ENCODE results near the gene TCP11L2.
A peak's percentile ranks its signal among the peaks of the same experiment; 100 is the strongest.
"Not testable (repeated sequence)": the region's sequence is repeated elsewhere in the genome, so short reads cannot be mapped to it uniquely, and the experiment has no call there.

Gene TCP11L2

DNA sequence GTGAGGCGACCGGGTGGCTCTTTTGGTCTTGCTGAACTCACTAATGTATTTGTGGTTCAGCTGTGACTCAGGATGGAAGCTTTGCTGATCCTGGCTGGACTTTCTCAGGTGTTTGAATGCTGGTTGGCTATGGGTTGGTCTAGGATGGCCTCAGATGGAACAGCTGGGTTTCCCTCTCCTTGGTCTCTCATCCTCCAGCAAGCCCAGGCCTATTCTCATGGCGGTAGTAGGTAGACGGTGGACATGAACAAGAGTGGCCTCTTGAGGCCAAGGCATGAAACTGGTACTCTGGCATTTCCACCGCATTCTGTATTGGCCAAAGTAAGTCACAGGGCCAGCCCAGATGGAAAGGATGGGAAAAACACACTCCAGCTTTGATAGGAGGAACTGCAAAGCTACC, 43.2 kb downstream of the TCP11L2 start:
- peak; percentile 27 to 42 for DNase-seq

DNA sequence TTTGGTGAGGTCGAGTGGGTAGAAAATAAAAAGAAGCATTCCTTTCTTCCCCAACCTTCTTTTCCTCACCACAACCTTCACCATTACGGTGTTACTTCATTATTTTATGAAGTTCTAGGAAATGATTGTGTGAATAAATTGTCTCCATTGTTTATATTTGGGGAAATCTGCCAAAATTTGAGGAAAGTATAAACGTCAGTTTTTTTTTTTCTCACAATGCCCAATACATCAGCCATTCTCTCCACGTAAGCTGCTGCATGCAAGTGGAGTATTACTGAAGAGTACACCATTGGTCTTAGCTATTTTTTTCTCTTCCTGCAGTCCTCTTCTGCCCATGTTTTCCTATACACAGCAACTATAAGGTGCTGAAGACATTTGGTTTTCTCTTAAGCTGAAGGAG, 45.9 kb downstream of the TCP11L2 start:
- DNase-seq = no peak

DNA sequence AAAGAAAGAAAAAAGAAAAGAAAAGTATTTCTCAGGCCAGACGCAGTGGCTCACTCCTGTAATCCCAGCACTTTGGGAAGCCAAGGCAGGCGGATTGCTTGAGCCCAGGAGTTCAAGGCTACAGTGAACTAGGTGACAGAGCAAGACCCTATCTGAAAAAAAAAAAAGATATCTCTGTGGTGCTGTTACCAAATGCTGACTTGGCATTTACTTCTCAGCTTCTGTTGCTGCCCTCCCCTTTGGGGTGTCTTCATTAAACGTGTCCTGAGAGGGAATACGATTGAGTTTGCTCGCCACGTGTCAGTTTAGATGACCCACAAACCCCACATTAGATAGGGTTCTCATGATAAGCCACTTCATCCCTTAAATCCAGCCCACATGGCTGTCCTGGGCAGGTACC, 50.6 kb downstream of the TCP11L2 start:
- DNase-seq = no peak

DNA sequence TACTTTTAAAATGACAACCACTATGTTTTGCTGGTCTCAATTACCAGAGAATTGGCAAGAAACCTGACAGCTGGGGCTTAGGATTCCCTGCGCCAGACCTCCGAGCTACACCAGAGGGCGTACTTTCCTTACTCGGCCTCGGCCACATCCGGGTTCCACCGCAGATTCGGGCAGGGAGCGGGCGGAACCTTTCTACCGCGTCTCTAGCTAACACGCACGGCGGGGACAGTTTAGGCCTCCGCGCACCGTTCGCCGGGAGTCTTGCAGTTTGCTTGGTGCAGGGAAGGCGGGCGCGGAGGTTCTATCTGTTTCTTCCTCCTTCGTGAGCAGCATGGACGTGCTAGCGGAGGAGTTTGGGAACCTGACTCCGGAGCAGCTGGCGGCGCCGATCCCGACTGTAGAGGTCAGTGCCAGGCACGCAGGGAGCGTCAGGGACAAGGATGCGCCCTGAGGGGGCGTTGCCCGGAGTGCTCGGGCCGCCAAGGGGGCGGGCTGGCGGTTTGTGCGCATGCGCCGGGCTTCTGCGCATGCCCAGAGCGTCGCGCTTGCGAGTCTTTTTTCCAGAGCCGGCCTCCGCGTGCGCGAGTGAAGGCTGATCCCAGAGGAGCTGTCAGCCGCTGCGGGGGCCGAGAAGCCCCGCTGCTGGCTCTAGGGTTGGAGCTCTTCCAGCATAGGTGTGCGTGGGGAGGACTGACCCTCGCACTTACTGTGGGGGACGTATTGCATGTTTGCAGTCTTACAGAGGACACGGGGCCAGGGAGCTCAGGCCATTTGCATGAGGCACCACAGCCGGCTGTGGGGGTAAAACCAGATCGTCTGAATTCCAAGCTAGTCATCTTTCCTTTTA, 55.2 kb downstream of the TCP11L2 start, which contains the start of gene POLR3B:
Gene POLR3B, plus strand, starts transcription at position 200 of the 847 bp plus-strand sequence. Its CDS starts 132 bp downstream, at position 332.
- peak; percentile 95 for DNase-seq

DNA sequence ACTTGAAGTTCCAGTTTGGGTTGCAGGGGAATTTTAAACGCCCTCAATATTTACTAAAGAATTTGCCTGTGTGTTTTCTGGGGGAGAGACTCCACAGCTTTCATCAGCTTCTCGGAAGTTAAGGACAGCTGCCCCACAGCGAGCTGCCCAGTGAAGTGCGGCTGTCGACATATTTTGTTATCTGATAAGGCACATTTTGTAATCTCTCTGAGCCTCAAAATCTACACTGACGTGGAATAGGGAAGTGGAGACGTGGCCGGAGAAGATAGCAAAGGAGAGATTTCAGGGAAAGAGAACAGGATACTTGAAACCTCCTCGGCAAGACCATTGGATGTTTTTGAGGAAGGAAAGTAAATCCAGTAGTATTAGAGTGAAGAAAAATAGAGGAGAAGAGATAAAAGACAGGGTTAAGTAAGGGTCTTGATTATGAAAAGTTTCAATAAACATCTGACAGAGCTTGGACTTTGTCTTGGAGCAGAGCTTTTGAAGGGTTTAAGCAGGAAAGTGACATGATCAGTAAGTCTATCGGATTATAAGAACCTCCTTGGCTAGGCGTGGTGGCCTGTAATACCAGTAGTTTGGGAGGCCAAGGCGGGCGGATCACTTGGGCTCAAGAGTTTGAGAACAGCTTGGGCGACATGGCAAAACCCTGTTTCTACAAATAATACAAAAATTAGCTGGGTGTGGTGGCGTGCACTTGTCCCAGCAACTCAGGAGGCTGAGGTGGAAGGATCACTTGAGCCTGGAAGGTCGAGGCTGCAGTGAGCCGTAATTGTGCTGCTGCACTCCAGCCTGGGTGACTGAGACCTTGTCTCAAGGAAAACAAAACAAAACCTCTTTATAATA, 56.1 kb downstream of the TCP11L2 start:
- peak in 1 of 2 experiments; percentile 40 for DNase-seq

DNA sequence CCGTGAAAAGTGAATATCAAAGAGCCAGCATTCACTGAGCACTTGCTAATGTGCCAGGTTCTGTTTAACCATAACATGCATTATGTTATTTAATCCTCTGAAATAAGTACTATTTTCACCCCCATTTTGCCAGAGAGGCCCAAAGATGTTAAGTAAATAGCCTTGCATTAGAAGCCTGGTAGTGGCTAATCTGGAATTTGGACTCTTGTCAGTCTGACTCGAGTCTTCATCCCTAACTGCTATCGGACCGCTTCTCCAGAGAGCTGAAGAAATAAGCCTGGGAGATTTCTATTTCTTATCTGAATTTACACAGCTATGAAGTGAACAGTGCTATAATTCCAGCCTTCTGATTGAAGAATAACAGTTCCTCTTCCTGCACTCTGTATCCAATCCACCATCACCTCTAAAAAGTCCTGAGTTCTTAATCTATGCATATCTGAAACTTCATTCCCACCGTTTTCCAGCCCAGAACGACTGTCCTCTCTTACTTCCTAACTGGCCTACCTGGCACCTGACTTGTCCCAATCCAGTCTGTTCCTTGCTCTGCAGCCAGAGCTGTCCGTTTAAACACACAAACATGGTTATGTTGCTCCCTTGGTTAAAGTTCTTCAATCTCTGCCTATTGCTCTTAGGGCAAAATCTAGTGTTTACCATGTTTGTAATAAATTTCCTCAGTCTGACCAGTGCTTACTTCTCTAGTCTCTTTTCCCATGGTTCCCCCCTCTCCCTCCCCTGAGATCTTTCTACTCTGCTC, 57.3 kb downstream of the TCP11L2 start:
- DNase-seq = no peak

DNA sequence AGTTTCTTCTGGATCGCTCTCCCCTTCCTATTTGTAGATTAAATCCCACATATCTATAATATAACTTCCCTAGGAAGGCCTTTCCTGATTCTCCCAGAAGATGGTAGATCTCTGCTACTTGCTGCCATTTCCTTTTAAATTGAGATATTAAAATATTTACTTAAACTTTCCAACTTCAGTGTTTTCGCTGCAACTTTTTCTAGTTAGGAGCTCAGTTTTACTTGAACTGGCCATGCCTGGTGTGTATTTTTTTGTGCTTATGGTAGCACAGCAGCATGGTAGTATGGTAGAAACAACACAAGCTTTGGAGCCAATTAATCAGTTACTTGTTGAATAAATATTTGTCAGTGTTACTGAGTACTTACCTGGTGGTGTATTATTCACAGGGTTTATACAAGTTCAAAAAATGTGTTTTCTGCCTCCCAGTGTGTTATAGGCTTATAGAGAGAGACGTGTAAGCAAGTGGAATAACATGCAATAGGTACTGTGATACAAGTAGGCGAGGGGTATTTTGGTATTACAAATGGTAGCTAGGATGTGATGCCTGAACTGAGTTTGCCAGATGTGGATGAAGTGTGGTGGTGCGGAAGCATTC, 58.0 kb downstream of the TCP11L2 start:
- DNase-seq = no peak

DNA sequence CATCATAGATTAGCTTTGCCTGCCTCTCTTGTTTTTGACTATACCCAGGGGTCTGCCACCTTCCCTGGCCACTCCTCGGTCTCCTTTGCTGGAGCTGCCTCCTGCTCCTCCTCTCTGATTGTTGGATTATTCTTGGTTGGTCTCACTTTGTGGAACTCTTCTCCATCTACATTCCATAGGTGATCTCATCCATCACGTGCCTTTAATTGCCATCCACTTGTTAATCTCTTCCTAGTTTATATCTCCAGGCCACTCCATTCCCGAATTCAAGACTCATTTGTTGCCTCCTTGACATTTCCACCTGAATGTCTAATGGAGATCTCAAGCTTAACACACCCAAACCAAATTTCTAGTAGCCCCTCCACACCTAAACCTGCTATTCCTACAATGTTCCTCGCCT, 60.4 kb downstream of the TCP11L2 start:
- no peak for DNase-seq

DNA sequence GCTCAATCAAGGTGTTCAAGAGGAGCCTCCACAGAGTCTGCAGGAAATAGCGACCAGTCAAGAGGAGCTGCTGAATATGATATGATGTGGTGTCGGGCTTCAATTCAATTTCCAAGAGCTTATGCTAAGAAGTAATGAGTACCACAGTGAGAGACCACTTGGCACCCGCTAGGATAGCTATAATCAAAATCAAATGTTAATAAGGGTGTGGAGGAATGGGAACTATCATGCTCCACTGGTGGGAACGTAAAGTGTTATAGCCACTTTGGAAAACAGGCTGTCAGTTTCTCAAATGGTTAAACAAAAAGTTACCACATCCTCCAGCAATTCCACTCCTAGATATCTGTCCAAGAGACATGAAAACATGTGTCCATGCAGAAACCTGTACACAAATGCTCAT, 61.7 kb downstream of the TCP11L2 start:
- DNase-seq = no peak

DNA sequence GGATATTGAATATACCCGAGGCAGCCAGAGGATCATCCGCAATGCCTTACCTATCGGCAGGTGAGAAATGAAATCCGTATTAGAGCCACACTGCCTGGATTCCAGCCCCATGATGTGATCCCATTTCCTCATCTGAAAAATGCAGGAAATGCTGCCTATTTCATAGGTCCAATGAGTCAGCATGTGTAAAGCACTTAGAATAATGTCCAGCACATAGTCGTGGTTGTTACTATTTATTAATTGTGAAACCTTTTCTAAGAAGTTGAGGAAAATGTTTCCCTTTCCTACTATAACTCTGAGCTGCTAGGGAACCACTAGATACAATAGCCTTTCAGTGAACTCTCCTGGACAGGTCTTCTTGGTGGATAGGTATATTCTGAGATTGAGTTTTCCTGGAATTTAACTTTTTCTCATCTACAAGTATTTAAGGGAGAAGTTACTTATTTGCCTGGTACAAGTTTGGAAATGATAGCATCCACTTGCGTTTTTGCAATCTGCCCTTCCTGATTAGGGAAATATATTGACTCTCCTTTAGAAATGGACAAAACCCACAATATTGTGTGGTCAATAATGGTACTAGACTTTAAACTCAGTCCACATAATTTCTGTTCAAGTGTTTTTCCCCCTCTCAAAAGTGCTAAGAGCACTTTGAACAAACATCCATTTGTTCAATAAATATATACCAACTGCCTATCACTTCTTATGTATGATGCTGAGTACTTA, 67.3 kb downstream of the TCP11L2 start:
- DNase-seq = no peak

DNA sequence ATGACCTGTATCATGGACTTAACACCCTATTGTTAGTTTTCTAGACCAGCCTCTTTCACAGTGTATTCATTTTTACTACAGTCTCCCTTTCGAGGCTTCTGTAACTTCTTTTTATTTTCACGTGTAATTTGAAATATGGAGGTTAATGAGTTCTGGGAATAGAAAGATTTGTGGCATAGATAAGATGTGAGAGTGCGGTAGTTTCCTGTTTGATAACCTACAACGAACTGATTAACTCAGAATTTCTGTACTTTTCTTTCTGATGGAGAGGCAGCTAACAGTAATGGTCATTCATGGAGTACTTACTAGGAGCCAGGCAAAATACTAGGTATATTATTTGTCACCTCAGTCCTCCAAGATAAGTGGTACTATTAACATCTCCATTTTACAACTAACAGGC, 76.3 kb downstream of the TCP11L2 start:
- DNase-seq = no peak

DNA sequence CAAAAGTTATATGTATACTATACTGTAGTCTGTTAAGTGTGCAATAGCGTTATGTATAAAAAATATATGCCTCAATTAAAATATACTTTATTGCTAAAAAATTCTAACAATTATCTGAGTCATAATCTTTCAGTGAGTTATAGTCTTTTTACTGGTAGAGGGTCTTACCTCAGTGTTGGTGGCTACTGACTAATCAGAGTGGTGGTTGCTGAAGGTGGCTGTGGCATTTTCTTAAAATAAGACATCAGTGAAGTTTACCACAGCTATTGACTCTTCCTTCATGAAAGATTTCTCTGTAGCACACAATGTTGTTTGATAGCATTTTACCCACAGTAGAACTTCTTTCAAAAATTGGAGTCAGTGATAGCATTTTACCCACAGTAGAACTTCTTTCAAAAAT, 78.4 kb downstream of the TCP11L2 start:
- no peak for DNase-seq

DNA sequence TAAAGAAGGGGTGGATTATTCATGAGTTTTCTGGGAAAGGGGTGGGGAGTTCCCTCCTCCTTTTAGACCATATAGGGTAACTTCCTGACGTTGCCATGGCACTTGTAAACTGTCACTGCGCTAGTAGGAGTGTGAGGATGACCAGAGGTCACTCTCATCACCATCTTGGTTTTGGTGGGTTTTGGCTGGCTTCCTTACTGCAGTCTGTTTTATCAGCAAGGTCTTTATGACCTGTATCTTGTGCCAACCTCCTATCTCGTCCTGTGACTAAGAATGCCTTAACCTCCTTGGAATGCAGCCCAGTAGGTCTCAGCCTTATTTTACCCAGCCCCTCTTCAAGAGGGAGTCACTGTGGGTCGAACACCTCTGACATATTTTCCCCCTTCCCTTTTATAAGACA, 79.3 kb downstream of the TCP11L2 start:
- DNase-seq = not testable (repeated sequence)

DNA sequence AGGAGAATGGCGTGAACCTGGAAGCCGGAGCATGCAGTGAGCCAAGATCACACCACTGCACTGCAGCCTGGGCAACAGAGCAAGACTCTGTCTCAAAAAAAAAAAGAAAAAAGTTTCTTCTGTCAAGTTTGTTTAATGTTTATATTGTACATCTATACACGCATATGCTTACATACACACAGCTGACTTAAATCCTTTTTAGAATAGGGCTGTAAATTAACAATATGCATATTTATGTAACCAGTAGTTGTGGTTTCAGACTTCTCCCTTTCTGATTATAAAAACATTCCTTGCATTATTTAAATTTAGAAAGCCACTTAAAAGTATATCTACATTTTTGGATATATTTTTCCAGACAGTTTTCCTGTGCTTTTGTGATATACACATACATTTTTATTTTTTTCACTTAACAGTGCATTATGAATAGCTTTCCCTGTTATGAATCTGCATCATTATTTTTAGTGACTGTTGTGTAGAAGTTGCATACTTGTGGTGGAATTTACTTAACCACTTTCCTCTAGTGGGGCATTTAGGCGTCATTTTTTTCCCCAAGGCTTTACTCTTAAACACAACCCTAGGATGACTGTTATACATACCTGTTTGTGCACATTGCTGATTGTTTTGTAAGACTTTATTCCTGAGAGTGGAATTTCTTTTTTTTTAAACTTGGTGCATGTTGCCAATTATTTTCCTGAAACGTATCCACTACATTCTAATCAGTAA, 84.4 kb downstream of the TCP11L2 start:
- no peak for DNase-seq

DNA sequence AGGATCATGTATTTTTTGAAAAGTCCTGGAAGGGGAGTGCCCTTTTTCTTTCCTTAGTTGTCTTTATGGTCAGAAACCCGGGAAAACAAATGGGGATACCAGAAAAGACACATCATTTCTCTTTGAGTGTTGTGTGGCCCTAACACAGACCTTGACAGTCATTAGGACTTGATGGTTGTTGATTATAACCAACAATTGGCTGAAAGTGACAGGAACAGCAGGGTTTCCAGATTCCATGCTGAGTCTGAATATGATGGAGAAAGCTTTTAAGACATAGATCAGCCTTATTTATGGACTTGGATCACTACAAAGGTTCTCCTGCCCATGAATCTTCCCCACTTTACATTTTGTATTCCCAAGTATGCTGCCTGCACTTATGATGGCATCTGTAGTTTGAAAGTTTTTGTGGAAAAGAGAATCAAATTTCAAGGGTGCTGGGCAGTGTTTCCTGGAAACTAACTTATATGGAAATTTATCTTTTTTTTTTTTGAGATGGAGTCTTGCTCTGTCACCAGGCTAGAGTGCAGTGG, 85.4 kb downstream of the TCP11L2 start:
- no peak for DNase-seq

DNA sequence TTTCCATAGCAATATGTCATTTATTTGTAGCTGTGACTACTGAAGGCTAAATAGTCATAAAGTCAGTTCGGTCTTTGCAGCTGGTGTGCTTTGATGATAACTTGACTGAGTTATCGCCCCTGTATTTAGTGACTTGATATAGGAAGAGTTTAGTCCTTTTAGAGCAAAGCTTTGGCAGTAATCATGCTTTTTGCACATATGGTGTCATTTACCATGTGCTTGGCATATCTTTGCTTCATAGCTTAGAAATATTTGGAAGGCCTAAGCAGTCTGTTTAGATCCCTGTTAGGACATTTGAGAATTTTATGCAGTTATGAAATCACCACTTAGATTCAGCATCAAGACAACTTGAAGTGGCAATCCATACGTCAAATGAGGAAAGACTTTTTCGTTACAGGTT, 86.6 kb downstream of the TCP11L2 start:
- DNase-seq = no peak

DNA sequence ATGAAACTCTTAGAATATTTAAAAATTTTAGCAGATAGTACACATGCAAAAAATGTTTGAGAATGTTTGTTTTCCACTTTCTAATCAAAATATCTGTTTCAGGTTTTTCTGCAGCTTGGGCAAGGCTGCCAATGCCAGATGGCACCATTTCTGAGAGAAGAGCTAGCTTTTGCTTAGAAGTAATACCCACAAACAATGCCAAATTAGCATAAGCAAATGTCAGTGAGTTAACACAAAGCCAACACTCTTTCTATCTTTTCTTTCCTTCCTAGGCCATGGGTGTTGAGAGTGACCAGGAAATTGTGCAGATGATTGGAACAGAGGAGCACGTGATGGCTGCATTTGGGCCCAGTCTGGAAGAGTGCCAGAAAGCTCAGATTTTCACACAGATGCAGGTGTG, 90.2 kb downstream of the TCP11L2 start:
- DNase-seq = no peak

Measured in NCI-H2081 (cell line).